ENCODE results near the gene MEX3B.
"Not testable (repeated sequence)": the region's sequence is repeated elsewhere in the genome, so short reads cannot be mapped to it uniquely, and the experiment has no call there.

MEX3B gene

DNA sequence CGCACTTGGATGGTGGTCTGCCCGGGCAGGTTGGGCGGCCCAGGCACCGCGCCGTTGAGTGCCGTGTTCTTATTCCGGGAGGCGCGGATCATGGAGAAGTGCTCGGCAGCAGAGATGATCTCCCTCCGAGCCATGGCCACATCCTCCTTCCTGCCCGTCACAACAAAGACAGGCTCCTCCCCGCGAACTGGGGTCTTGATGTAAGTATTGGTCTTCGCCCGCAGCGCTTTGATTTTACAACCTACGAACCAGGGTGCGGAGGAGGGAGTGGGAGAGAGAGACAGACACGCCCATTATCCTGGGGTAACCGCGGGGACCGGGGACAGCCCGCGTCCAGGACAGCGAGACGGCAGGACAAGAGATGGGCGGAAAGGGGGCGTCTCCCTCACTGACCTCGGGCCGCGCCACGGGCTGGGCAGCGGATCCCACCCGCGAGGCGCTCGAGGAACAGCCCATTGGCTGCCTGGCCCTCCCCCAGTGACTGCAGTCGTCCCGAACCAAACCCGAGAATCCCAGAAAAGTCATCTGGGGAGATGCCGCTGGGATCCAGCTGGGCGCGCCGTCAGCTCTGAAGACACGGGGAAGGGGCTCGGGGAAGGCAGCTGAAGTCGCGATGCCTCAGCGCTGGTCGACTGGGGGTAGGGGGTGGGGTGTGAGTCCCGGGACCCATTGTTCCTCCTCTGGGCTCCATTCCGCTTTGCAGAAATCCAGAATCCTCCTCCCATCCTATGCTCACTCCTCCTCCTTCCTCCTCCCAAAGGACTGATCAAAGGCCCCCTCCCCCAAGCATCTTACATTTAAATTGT is 1.2 kb downstream of the MEX3B start:
- peak overlapping the region; percentile 73; the same call in 1 of the 2 replicates for H3K9ac ChIP-seq (ENCODE audit: low read depth, low read length)
- H3K36me3 ChIP-seq (ENCODE audit: insufficient read depth, low read length) = no peaks in the 10 kb centered on the region
- H3K9me3 ChIP-seq (ENCODE audit: control insufficient read depth, insufficient read depth, low read length) = no peaks in the 10 kb centered on the region
- H3K4me1 ChIP-seq (ENCODE audit: insufficient read depth, low read length) = peaks cover 4% of the 10 kb centered on the region

DNA sequence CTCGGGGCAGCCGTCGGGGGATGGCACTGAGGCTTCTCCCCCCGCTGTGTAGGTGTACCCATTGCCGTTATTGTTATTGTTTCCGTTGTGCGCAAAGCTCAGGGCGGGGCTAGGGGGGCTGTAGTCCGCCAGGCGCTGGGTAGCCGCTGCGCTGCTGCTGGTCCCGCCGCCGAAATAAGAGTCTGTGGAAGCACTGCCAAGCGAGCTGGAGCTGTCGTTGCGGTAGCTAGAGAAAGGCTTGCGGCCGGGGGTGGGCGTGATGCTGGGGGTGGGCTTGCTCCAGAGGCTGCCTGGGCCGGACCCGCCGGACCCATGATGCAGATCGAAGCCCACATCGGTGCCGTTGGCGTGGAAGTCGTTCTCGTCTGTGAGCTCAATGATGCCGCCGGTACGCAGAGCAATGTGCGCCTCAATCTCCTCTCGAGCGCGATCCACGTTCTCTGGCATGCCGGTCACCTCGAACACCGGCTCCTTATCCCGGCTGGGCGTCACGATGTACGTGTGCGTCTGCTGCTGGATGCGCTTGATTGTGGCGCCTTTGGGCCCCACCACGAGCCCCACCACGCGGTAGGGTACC is 1.9 kb downstream of the MEX3B start:
- Histone ChIP-seq H3K9ac (ENCODE audit: low read depth, low read length) (peak overlapping the region; percentile 73), H3K36me3 (ENCODE audit: insufficient read depth, low read length) (no peaks in the 10 kb centered on the region), H3K9me3 (ENCODE audit: control insufficient read depth, insufficient read depth, low read length) (no peaks in the 10 kb centered on the region), H3K4me1 (ENCODE audit: insufficient read depth, low read length) (peaks cover 4% of the 10 kb centered on the region)

DNA sequence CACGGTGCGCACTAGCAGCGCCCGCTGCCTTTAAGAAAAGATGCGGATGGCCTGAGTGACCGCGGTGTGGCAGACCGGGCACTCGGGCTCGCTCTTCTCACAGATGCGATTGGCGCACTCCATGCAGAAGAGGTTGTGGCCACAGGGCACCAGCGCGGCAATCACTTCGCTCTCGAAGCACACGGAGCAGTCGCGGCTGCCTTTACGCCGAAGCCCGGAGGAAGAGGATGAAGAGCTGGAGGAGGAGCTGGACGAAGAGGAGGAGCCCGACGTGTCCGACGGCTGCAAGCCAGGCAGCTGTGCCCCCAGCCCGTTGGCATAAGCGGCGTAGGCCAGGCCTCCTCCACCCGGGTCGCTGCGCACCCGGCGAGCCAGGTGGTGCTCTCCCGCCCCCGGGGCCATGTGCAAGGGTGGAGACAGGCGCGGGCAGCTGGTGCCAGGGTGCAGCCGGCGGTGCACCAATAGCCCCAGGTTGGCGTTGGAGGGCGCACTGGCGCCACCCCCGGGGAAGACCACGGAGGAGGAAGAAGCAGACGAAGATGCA is 2.6 kb downstream of the MEX3B start:
- no peaks in the 10 kb centered on the region for H3K36me3 ChIP-seq (ENCODE audit: insufficient read depth, low read length)
- H3K9ac ChIP-seq (ENCODE audit: low read depth, low read length) = peak overlapping the region; percentile 73
- H3K9me3 ChIP-seq (ENCODE audit: control insufficient read depth, insufficient read depth, low read length) = no peaks in the 10 kb centered on the region
- peaks cover 4% of the 10 kb centered on the region; the same call in 1 of the 2 replicates for H3K4me1 ChIP-seq (ENCODE audit: insufficient read depth, low read length)

DNA sequence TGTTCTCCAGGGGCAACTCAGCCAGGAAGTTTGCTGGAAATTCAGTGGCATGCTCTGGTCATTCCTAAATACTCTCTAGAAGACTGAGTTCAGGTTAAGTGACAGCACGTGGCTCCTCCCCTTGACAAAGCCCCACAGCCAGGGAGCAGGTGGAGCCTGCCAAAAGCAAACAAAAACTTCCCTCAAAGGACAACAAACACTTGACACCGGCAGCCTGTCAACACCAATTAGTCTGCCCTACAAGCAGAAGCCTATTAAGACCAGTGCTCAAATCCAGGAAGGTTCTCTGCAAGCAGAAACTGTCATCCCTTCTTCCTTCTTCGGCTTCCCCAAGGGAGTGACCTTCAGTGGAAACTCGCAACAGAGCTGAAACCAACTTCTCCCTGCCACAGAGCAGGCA is 5.0 kb downstream of the MEX3B start:
- Histone ChIP-seq H3K9me3 (ENCODE audit: control insufficient read depth, insufficient read depth, low read length) (no peaks in the 10 kb centered on the region), H3K9ac (ENCODE audit: low read depth, low read length) (no peak overlapping the region), H3K4me1 (ENCODE audit: insufficient read depth, low read length) (peaks cover 4% of the 10 kb centered on the region; the same call in 1 of the 2 replicates), H3K36me3 (ENCODE audit: insufficient read depth, low read length) (no peaks in the 10 kb centered on the region)

DNA sequence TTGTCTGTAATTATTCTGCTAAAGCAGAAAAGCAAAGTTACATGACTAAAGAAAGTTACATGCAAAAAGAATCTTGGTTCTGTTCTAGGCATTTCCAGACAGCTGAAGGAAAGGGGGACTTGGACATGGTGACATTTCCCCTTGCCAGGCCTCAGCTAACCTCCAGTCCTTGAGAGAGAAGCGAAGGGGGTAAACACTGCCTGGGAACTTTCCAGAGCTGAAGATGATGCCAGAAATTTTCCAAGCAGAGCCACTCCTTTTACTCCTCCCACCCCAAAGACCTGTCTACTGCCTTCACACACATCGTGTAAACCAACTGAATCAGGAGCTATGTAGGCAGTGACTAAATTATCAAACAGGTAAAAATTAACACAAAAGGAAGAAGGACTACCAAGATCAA is 5.4 kb downstream of the MEX3B start:
- H3K36me3 ChIP-seq (ENCODE audit: insufficient read depth, low read length) = no peaks in the 10 kb centered on the region
- H3K4me1 ChIP-seq (ENCODE audit: insufficient read depth, low read length) = peaks cover 4% of the 10 kb centered on the region; the same call in 1 of the 2 replicates
- no peak overlapping the region for H3K9ac ChIP-seq (ENCODE audit: low read depth, low read length)
- H3K9me3 ChIP-seq (ENCODE audit: control insufficient read depth, insufficient read depth, low read length) = no peaks in the 10 kb centered on the region

DNA sequence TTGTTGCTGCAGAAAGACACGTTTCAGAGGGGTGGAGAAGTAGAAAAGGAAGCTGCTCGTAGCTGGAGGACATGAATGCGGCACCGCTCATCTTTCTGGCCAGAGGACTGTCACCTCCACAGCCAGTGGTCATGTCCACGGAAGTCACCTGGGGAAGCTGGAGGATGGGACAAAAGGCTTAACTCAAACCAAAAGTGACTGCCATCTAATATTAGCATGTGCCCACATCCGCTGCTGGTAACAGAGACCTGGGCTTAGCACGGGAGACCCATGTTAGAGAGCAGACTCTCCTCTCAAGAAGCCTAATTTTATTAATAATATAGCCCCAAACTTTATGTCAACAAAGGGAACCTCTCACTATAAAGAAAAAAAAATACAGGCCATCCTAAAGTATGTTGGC is 5.9 kb downstream of the MEX3B start:
- Histone ChIP-seq H3K36me3 (ENCODE audit: insufficient read depth, low read length) (no peaks in the 10 kb centered on the region), H3K9me3 (ENCODE audit: control insufficient read depth, insufficient read depth, low read length) (no peaks in the 10 kb centered on the region), H3K4me1 (ENCODE audit: insufficient read depth, low read length) (peaks cover 4% of the 10 kb centered on the region; the same call in 1 of the 2 replicates), H3K9ac (ENCODE audit: low read depth, low read length) (no peak overlapping the region)

DNA sequence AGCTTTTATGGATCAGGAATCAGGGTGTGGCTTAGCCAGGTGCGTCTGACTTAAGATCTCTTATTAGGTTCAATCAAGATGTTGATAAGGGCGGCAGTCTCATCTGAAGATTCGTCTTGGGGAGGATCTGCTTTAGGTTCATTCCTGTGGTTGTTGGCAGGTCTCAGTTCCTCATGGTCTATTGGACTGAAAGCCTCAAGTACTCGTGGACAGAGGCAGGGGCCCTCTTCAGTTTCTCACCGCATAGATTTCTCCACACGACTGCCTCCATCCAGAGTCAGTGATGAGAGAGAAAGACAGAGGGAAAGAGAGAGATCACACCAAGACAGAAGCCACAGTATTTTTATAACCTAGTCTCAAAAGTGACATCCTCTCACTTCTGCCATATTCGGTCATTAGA is 9.4 kb downstream of the MEX3B start:
- Histone ChIP-seq H3K9ac (ENCODE audit: low read depth, low read length) (no peak overlapping the region), H3K36me3 (ENCODE audit: insufficient read depth, low read length) (no peaks in the 10 kb centered on the region), H3K4me1 (ENCODE audit: insufficient read depth, low read length) (peaks cover 4% of the 10 kb centered on the region; the same call in 1 of the 2 replicates), H3K9me3 (ENCODE audit: control insufficient read depth, insufficient read depth, low read length) (no peaks in the 10 kb centered on the region)

DNA sequence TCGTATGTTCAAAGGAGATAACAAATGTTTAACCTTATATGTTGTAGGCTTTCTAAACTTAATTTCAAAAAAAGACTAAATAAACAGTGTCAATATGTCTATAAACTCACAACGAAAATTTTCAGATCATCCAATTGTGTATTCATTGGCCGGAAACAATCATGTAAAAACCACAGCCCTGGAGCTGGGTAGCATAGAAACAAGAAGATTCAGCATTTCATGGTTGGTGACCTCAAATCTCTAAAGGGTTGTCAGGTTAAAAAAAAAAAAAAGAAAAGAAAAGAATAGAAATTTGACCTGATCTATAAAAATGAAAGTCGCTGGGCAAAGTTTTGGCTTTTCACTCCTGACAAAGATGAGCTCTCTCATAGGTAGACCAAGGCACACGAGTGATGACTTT is 13.9 kb downstream of the MEX3B start:
- Histone ChIP-seq H3K9ac (ENCODE audit: low read depth, low read length) (no peak overlapping the region), H3K4me1 (ENCODE audit: insufficient read depth, low read length) (no peaks in the 10 kb centered on the region), H3K9me3 (ENCODE audit: control insufficient read depth, insufficient read depth, low read length) (no peaks in the 10 kb centered on the region)

DNA sequence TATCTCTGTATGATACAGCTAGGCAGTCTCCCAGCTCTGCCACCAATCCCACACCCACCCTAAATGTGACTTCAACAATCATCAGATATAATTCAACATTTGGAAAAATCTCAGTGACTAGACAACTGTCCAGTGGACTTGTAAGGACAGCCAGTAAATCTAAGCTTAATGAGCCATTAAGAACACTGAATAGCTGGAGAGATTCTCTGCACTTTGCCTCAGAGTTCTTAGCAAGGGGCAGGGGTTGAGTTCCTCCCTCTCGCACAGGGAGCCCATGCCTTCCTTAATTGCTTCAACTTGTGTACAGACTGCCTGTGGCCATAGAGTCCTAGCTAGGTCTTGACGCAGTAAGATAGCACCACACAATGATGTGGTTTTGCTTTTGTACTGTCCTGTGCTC is 15.6 kb downstream of the MEX3B start:
- H3K9ac ChIP-seq (ENCODE audit: low read depth, low read length) = no peak overlapping the region
- H3K36me3 ChIP-seq (ENCODE audit: insufficient read depth, low read length) = no peaks in the 10 kb centered on the region
- H3K9me3 ChIP-seq (ENCODE audit: control insufficient read depth, insufficient read depth, low read length) = no peaks in the 10 kb centered on the region
- H3K4me1 ChIP-seq (ENCODE audit: insufficient read depth, low read length) = no peaks in the 10 kb centered on the region

More for the DNA sequence above, 13.9 kb downstream of the MEX3B start:
- H3K36me3 ChIP-seq (ENCODE audit: insufficient read depth, low read length) = no peaks in the 10 kb centered on the region

DNA sequence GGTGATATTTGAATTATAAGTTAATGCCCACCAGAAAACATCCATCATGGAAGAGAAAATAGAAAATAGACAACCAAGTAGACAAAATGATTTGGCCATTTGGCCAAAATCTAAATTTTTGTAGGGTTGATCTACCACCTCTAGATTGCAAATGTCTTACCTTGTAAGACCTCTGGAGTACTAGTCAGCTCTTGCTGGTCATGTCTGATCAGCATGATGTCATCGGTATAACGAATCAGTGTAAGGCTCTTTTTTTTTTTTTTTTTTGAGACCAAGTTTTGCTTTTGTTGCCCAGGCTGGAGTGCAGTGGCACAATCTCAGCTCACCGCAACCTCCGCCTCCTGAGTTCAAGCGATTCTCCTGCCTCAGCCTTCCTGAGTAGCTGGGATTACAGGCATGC is 17.7 kb downstream of the MEX3B start:
- H3K4me1 ChIP-seq (ENCODE audit: insufficient read depth, low read length); H3K9ac ChIP-seq (ENCODE audit: low read depth, low read length); H3K9me3 ChIP-seq (ENCODE audit: control insufficient read depth, insufficient read depth, low read length); H3K36me3 ChIP-seq (ENCODE audit: insufficient read depth, low read length): not testable (repeated sequence)

DNA sequence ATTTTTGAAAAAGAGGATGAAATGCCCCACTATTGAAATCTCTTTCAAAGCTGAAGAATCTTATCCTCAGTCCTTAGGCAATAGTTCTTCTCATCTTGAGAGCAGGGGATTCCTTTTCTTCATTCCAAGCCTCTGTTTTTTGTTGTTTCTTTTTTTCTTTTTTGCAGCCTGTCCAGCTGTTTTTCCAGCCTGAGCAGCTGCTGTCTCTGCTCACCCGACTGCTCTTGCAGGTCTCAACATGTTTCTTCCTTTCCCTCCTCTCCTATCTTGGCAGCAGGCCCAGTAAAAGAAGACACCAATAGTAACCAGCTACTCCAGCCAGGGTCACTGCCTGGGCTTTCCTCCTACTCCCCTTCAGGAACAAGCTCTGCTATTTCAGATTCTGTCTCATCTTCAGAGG is 23.8 kb downstream of the MEX3B start:
- H3K4me1 ChIP-seq (ENCODE audit: insufficient read depth, low read length) = 0 out of 2 replicates have a peak, but pooled peaks cover 6% of the 10 kb centered on the region

DNA sequence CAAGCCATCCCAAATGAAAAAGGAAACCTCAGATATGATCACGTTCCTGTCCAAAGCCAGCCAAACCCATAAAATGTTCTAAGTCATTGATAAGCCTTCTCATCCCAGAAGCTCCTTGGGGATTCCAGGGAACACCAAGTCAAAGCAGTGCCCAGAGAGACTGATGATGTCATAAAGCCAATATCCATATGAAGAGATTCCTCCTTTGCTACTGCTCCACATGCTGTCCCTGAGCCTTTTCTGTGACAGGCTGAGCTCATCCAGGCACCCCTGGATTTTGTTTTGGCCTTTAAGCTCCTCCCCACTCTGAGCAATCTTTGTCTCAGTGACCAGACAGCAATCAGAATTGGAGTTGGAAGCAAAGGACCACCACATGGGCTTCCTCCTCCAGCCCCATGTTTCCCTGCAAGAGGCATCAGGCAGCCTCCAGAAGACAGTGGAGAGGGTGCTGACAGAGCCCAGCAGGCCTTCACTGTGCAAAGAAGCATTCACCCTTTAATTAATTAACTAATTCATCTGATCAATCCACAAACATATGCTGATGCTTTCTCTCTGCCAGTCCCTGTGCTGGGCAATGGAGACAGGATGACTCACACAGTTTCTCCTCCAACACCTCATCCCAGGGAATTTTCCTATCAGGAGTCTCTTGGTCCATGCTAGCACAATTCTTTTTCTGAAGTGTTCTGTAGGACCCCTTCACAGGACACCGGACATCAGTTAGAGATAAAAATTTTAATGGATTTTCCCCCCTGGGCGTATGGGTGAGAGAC is 25.0 kb downstream of the MEX3B start:
- Histone ChIP-seq H3K36me3 (ENCODE audit: insufficient read depth, low read length) (no peaks in the 10 kb centered on the region), H3K4me1 (ENCODE audit: insufficient read depth, low read length) (0 out of 2 replicates have a peak, but pooled peaks cover 6% of the 10 kb centered on the region)

More for the DNA sequence above, 23.8 kb downstream of the MEX3B start:
- H3K9me3 ChIP-seq (ENCODE audit: control insufficient read depth, insufficient read depth, low read length) = no peaks in the 10 kb centered on the region
- H3K9ac ChIP-seq (ENCODE audit: low read depth, low read length) = no peak overlapping the region
- no peaks in the 10 kb centered on the region for H3K36me3 ChIP-seq (ENCODE audit: insufficient read depth, low read length)

DNA sequence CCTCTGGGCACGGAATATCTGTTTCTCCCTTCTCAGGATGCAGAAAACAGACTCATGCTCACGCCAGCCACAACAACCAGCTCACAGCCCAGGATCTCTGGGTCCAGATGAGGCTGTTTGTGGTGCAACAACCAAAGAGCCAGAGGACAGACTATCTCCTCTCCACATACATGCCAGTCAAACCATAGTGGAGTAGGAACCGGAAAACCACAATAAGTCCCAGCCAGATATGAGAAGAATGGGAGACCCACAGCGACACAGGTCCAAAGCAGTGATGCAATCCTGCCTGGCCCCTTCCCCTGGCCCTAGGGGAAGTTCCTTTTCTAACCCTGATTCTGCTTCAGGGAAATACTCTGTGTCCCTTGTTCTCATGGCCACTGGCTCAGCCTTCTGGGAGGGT is 27.6 kb downstream of the MEX3B start:
- H3K36me3 ChIP-seq (ENCODE audit: insufficient read depth, low read length) = no peaks in the 10 kb centered on the region
- no peak overlapping the region for H3K9ac ChIP-seq (ENCODE audit: low read depth, low read length)
- H3K4me1 ChIP-seq (ENCODE audit: insufficient read depth, low read length) = 0 out of 2 replicates have a peak, but pooled peaks cover 6% of the 10 kb centered on the region
- H3K9me3 ChIP-seq (ENCODE audit: control insufficient read depth, insufficient read depth, low read length) = no peaks in the 10 kb centered on the region

More for the DNA sequence above, 25.0 kb downstream of the MEX3B start:
- H3K9ac ChIP-seq (ENCODE audit: low read depth, low read length) = no peak overlapping the region
- no peaks in the 10 kb centered on the region for H3K9me3 ChIP-seq (ENCODE audit: control insufficient read depth, insufficient read depth, low read length)

DNA sequence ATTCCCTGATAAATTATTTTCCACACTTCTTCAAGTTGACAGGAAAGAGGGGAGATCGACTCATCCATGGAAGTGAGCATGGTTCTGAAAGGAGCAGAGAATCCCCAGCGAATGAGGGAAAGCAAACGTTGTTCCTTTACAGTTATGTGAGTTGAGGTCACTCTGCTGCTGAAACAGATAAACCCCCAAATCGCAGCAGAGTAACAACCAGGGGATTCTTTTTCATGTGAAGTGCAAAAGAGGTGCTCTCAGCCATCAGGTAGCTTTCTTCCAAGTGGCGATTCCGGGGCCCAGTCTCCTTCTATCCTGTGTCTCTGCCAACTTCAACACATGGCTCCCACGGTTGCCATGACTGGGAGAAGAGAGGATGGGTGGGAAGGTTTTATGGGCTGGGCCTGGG is 28.2 kb downstream of the MEX3B start:
- 0 out of 2 replicates have a peak, but pooled peaks cover 6% of the 10 kb centered on the region for H3K4me1 ChIP-seq (ENCODE audit: insufficient read depth, low read length)
- H3K36me3 ChIP-seq (ENCODE audit: insufficient read depth, low read length) = no peaks in the 10 kb centered on the region
- no peak overlapping the region for H3K9ac ChIP-seq (ENCODE audit: low read depth, low read length)
- H3K9me3 ChIP-seq (ENCODE audit: control insufficient read depth, insufficient read depth, low read length) = no peaks in the 10 kb centered on the region
